Dedifferentiated amniotic fluid mesenchymal stem cell (primary cell): Measurements from ENCODE around the gene ZBTB11.
"Not testable (repeated sequence)": the region's sequence is repeated elsewhere in the genome, so short reads cannot be mapped to it uniquely, and the experiment has no call there.

ENCODE experiments used
- DNase-seq: peaks from one replicate; pipeline ENCODE4 v3.0.0-alpha.2; 2016; ENCODE audit errors: extremely low spot score

The ZBTB11 gene

GRCh38 chr3:101617478-101617877 is 59.5 kb downstream of the ZBTB11 start:
- no peak for DNase-seq

GRCh38 chr3:101615525-101615924 is 61.4 kb downstream of the ZBTB11 start:
- no peak for DNase-seq

GRCh38 chr3:101613014-101613413 is 63.9 kb downstream of the ZBTB11 start:
- DNase-seq = not testable (repeated sequence)

GRCh38 chr3:101611023-101611422 is 65.9 kb downstream of the ZBTB11 start:
- no peak for DNase-seq

GRCh38 chr3:101605398-101605797 is 71.5 kb downstream of the ZBTB11 start:
- not testable (repeated sequence) for DNase-seq

GRCh38 chr3:101603184-101603583 is 73.7 kb downstream of the ZBTB11 start:
- no peak for DNase-seq

GRCh38 chr3:101602731-101603130 is 74.2 kb downstream of the ZBTB11 start:
- no peak for DNase-seq
